ENCODE measurements around the gene ZBED6. TPM values are rescaled to one million over a fixed set of nuclear protein-coding genes. Genes with fewer than 3 reads are reported as not detected.

The ZBED6 gene
- total RNA-seq, 1 donor from 2014 or later: 19.9 TPM

GRCh38 chr1:203772836-203773235, 22.6 kb upstream of the ZBED6 start:
- Histone ChIP-seq H3K9me3 (no peaks in the 10 kb centered on the region), H3K36me3 (no peaks in the 10 kb centered on the region), H3K4me1 (peaks cover 43% of the 10 kb centered on the region), H3K27ac (no peak overlapping the region), H3K4me3 (no peak overlapping the region), H3K27me3 (peaks cover 3% of the 10 kb centered on the region)
- TF ChIP-seq POLR2AphosphoS5 (IDR thresholded peaks at IDR 0.05; ENCODE audit: insufficient read depth in 1 of 2, low read depth in 1 of 2) (no peak), POLR2A (IDR thresholded peaks at IDR 0.05) (no peak)
- TF ChIP-seq, protein P1, sequence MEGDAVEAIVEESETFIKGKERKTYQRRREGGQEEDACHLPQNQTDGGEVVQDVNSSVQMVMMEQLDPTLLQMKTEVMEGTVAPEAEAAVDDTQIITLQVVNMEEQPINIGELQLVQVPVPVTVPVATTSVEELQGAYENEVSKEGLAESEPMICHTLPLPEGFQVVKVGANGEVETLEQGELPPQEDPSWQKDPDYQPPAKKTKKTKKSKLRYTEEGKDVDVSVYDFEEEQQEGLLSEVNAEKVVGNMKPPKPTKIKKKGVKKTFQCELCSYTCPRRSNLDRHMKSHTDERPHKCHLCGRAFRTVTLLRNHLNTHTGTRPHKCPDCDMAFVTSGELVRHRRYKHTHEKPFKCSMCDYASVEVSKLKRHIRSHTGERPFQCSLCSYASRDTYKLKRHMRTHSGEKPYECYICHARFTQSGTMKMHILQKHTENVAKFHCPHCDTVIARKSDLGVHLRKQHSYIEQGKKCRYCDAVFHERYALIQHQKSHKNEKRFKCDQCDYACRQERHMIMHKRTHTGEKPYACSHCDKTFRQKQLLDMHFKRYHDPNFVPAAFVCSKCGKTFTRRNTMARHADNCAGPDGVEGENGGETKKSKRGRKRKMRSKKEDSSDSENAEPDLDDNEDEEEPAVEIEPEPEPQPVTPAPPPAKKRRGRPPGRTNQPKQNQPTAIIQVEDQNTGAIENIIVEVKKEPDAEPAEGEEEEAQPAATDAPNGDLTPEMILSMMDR (IDR thresholded peaks at IDR 0.05): no peak
- intact Hi-C loops (cut with DNase I): no loop called here
- DNase-seq (ENCODE audit: extremely low spot score in 2 of 2): no peak

DNA sequence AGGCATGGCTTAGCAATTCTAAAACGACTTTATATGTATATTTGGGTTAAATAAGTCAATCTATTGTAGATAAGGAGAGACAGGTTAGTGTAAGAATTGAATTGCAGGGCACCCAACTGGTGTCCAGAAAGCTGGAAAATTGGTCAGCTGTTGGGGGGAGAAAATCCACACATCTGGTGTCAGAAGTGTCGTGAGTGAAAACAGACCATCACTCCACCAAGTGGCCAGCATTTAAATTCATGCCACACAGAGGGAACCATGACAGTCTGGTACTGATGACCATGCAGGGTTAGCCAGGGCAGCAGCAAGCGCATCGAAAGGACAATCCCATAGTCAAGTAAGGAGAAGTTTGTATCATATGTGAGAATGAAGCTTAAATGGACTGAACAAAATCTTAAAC, 18.8 kb upstream of the ZBED6 start:
- TF ChIP-seq POLR2A (IDR thresholded peaks at IDR 0.05) (no peak), POLR2AphosphoS5 (IDR thresholded peaks at IDR 0.05; ENCODE audit: insufficient read depth in 1 of 2, low read depth in 1 of 2) (no peak)
- TF ChIP-seq, protein P1 (IDR thresholded peaks at IDR 0.05): no peak
- no peak for DNase-seq (ENCODE audit: extremely low spot score in 2 of 2)
- no peaks in the 10 kb centered on the region for H3K27me3 ChIP-seq
- no peak overlapping the region for H3K27ac ChIP-seq
- H3K4me3 ChIP-seq: no peak overlapping the region
- intact Hi-C loops (cut with DNase I): no loop called here
- no peaks in the 10 kb centered on the region for H3K36me3 ChIP-seq
- peaks cover 9% of the 10 kb centered on the region for H3K4me1 ChIP-seq
- H3K9me3 ChIP-seq: no peaks in the 10 kb centered on the region

DNA sequence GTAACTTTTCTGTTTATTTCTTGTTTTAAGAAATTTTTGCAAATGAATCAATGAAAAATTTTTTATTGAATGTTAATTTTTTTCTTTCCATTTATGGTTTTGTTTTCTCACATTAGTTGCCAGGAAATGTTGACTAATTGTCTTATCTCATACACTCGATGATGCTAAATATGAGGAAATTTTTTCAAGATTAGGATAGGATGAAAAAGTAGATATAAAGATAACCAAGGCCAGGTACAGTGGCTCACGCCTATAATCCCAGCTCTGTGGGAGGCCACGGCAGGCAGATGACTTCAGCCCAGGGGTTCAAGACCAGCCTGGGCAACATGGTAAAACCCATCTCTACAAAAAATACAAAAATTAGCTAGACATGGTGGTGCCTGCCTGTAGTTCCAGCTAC, 17.8 kb upstream of the ZBED6 start:
- no peaks in the 10 kb centered on the region for H3K27me3 ChIP-seq
- TF ChIP-seq, protein P1 (IDR thresholded peaks at IDR 0.05): no peak
- TF ChIP-seq POLR2A (IDR thresholded peaks at IDR 0.05) (no peak), POLR2AphosphoS5 (IDR thresholded peaks at IDR 0.05; ENCODE audit: insufficient read depth in 1 of 2, low read depth in 1 of 2) (no peak)
- H3K4me1 ChIP-seq: no peaks in the 10 kb centered on the region
- intact Hi-C loops (cut with DNase I): no loop called here
- no peaks in the 10 kb centered on the region for H3K36me3 ChIP-seq
- H3K27ac ChIP-seq: no peak overlapping the region
- H3K9me3 ChIP-seq: no peaks in the 10 kb centered on the region
- H3K4me3 ChIP-seq: no peak overlapping the region
- DNase-seq (ENCODE audit: extremely low spot score in 2 of 2): no peak

DNA sequence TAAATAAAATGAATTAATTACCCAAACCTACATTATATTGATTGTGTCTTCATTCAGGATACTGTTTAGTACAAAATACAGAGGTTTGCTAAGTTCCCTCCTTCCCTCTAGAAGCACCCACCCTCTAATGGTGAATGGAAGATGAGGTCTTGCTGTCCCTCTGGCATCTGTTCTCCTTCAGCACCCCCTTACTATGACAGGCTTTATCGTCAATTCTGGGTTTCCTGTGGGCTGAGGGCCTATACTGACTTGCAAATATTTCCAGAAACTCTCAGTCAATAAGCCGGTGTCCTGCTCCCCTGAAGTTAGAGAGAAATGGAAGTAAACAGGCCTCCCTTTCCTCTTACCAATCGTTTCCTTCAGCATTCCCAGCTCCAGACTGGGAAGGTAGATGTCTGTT, 17.3 kb upstream of the ZBED6 start:
- intact Hi-C loops (cut with DNase I): no loop called here
- Histone ChIP-seq H3K27me3 (no peaks in the 10 kb centered on the region), H3K4me3 (no peak overlapping the region), H3K4me1 (no peaks in the 10 kb centered on the region), H3K9me3 (no peaks in the 10 kb centered on the region), H3K27ac (no peak overlapping the region), H3K36me3 (no peaks in the 10 kb centered on the region)
- DNase-seq (ENCODE audit: extremely low spot score in 2 of 2): no peak
- TF ChIP-seq POLR2AphosphoS5 (IDR thresholded peaks at IDR 0.05; ENCODE audit: insufficient read depth in 1 of 2, low read depth in 1 of 2): no peak
- TF ChIP-seq POLR2A (IDR thresholded peaks at IDR 0.05): no peak
- TF ChIP-seq, protein P1 (IDR thresholded peaks at IDR 0.05): no peak

DNA sequence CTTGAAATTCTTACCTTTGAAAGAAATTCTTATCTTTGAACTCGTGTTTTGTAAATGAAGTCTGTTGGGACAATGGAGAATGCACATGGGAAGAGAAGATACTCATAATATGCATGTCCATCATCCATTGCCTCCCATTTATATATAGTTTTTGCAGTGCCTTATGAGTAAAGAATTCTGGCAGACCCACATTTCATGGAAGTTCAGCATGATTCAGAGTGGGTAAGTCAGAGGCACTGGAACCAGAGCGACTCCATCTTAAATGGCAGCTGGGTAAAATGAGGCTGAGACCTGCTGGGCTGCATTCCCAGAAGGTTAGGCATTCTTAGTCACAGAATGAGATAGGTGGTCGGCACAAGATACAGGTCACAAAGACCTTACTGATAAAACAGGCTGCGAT, 16.6 kb upstream of the ZBED6 start:
- Histone ChIP-seq H3K4me1 (no peaks in the 10 kb centered on the region), H3K4me3 (no peak overlapping the region), H3K27me3 (no peaks in the 10 kb centered on the region), H3K36me3 (no peaks in the 10 kb centered on the region), H3K9me3 (no peaks in the 10 kb centered on the region), H3K27ac (no peak overlapping the region)
- no peak for TF ChIP-seq POLR2AphosphoS5 (IDR thresholded peaks at IDR 0.05; ENCODE audit: insufficient read depth in 1 of 2, low read depth in 1 of 2)
- no peak for TF ChIP-seq POLR2A (IDR thresholded peaks at IDR 0.05)
- TF ChIP-seq, protein P1 (IDR thresholded peaks at IDR 0.05): no peak
- intact Hi-C loops (cut with DNase I): no loop called here
- DNase-seq (ENCODE audit: extremely low spot score in 2 of 2): no peak

Data from vagina (tissue), 2 donors.